ENCODE results near the gene OR8J3.
"Not testable (repeated sequence)": the region's sequence is repeated elsewhere in the genome, so short reads cannot be mapped to it uniquely, and the experiment has no call there.

The OR8J3 gene, protein sequence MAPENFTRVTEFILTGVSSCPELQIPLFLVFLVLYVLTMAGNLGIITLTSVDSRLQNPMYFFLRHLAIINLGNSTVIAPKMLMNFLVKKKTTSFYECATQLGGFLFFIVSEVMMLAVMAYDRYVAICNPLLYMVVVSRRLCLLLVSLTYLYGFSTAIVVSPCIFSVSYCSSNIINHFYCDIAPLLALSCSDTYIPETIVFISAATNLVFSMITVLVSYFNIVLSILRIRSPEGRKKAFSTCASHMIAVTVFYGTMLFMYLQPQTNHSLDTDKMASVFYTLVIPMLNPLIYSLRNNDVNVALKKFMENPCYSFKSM

DNA sequence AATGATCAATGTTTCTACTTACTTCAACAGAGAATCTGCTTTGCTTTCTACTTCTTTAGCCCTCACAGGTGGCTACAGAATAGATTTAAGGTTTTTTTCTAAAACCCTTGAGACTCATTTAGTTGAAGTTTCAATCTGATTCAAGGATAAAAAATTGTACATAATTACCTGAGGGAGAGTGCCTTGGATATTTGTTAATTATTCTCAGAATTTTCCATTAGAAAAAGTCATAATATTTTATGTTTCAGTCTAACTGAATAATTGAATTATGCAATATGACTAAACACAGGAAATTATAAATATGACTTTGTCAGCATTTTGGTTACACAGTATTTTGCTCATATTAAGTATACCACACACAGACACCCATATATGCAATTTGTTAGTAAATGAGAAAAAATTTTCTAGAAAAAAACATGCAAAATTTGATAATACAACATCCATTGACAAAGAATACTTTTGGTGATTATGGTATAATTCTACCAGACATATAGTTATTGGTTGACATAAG is at the start of gene OR8J3:
Gene OR8J3 (minus strand): TSS at position 51 of the 511 bp plus-strand sequence. CDS start 2,483 bp downstream, outside the sequence.
- in situ Hi-C loops (cut with MboI; ENCODE audit: low sequenced_read_pairs) = no loop called here

DNA sequence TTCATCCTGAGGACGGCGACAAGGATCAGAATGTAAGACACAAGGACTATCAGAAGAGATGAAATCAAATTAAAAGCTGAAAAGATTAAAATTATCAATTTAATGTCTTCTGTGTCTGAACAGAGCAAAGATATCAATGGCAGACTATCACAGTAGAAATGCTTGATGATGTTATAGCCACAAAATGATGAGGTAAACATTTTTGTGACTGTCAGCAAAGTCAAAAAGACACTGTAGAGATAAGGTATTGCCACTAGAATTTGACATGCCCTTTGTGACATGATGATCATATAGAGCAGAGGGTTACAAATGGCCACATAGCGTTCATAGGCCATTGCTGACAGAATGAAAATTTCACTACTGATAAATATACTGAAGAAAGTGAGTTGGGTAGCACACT is 48.6 kb upstream of the OR8J3 start:
- in situ Hi-C loops (cut with MboI; ENCODE audit: low sequenced_read_pairs) = no loop called here

GRCh38 chr11:56183459-56183858 is 43.5 kb upstream of the OR8J3 start:
- in situ Hi-C loops (cut with MboI; ENCODE audit: low sequenced_read_pairs) = no loop called here

DNA sequence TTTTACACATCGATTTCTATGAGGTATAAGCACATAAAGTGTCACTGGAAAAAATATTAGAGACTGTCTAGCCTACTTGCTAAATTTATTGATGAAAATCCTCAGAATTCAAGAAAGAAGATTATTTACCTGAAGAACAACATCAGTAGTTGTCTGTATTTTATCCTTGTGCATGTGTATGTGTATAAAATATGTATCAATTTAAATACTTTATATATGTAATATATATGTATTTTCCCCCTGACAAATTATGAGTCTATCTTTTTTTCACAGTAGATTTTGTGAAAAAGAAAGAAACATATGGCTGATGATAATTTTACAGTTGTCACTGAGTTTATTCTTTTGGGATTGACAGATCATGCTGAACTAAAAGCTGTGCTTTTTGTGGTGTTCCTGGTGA is 36.3 kb upstream of the OR8J3 start, which contains the start of gene OR5J2:
Gene OR5J2 (plus strand): TSS at position 301 of the 400 bp plus-strand sequence. CDS start 0 bp downstream, at position 301.
- in situ Hi-C loops (cut with MboI; ENCODE audit: low sequenced_read_pairs) = no loop called here

DNA sequence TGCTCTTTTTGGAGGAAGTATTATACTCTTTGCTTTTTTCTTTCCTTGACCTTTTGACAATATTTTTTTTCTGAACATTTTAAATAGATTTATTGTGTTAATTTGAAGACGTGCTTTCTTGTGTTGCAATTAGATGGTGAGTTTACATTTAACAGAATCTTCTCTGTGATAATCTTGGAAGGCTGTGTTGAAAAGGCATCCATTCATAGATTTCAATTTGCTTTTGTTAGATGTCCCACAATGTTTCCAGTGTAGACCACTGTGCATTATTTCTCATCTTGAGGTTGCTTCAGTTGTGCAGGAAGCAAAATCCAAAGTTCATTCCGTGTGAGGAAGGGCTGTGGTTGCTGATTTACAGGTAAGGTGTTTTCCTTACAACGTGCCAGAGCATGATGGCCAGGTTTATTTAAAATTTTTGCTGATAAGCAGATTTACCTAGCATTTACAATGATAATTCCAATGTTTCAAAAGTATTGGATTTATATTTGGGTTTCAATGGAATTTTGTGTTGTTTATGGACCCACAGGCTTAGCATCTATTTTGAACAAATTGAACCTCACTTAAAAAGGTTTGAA is 32.3 kb upstream of the OR8J3 start:
- in situ Hi-C loops (cut with MboI; ENCODE audit: low sequenced_read_pairs) = no loop called here

DNA sequence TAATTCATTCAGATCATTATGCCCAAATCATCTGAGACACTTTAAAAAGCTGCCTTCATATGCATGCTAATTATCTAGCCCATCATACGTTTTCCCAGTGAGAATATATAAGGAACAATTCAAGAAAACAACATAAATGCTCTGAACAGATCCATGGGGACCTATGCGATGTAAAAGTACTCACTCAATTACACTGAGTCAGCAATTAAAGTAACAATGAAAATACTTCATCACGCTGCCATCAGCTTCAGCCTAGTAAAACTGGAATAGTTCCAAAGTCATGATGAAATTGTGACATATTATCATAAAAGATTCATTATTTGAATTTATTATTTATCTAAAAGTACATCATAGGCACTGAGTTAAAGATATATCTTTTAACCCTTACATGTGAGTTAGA is 23.8 kb upstream of the OR8J3 start:
- in situ Hi-C loops (cut with MboI; ENCODE audit: low sequenced_read_pairs) = no loop called here

- in situ Hi-C loops (cut with MboI; ENCODE audit: low sequenced_read_pairs) = no loop called here
These were observed 20.2 kb upstream of the OR8J3 start, which contains the start of gene OR8K5 for GRCh38 chr11:56160217-56160616. Gene OR8K5, minus strand, starts transcription at chr11:56160317. Its CDS starts 0 bp downstream, at chr11:56160317.

GRCh38 chr11:56152333-56152732 is 12.3 kb upstream of the OR8J3 start:
- in situ Hi-C loops (cut with MboI; ENCODE audit: low sequenced_read_pairs) = no loop called here

GRCh38 chr11:56151376-56151775 is 11.4 kb upstream of the OR8J3 start:
- in situ Hi-C loops (cut with MboI; ENCODE audit: low sequenced_read_pairs) = no loop called here

GRCh38 chr11:56143681-56144080 is 3.7 kb upstream of the OR8J3 start:
- in situ Hi-C loops (cut with MboI; ENCODE audit: low sequenced_read_pairs) = not testable (repeated sequence)

GRCh38 chr11:56122073-56122472 is 17.9 kb downstream of the OR8J3 start, which contains the start of gene OR8H3:
Gene OR8H3, plus strand, starts transcription at chr11:56122373. Its CDS starts 0 bp downstream, at chr11:56122373.
- in situ Hi-C loops (cut with MboI; ENCODE audit: low sequenced_read_pairs) = no loop called here

DNA sequence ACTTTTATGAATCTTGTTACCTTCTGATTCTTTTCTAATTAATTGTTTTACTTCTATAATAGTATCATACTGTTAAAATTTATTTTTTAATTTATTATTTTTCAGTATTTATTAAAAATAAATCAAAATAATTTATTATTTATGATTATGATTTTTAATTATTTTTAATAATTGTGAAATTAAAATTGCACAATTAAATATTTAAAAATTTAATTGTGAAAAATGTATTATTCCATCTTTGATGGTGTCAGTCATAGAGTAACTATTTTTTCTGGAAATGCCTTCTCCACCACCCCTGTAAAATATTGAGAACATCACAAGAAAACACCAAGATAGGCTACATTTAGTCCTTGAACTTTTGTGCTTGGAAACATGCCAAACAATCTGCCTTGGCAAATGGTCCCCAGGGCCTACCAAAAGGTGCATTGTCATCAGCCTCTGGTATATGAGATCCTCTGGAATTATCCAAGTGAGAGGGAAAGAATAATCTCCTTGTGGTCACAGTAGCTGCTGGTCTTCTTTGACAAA is 36.7 kb downstream of the OR8J3 start, which contains the start of gene OR8H2:
Gene OR8H2 (plus strand): TSS at position 478 of the 528 bp plus-strand sequence. CDS start 1,356 bp downstream, outside the sequence.
- in situ Hi-C loops (cut with MboI; ENCODE audit: low sequenced_read_pairs) = no loop called here

DNA sequence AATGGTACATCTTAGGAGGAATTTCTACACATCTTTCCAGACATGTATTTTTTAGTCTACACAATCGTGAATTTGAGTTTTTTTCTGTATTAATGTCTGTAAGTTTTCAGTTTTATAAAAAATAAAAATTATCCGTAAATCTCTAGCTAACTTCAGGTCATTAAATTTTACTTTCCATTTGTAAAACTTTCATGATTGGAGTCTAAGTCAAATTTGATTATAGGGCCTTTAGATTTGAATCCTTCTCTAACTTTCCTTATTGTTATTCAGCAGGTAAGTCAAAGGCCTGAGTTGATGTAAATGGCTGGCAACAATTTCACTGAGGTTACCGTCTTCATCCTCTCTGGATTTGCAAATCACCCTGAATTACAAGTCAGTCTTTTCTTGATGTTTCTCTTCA is 47.0 kb downstream of the OR8J3 start, which contains the start of gene OR8I2:
Gene OR8I2 (plus strand): TSS at position 301 of the 400 bp plus-strand sequence. CDS start 0 bp downstream, at position 301.
- in situ Hi-C loops (cut with MboI; ENCODE audit: low sequenced_read_pairs) = no loop called here

- in situ Hi-C loops (cut with MboI; ENCODE audit: low sequenced_read_pairs) = no loop called here
These were observed 50.3 kb downstream of the OR8J3 start for GRCh38 chr11:56089697-56090096.

All from HL-60/S4 treated with retinoic acid at 250 ng/mL for 4 days and 3 days (cell line).